GM12878 (cell line): ENCODE measurements around the gene LIPM. TPM values are rescaled to one million over a fixed set of nuclear protein-coding genes. Genes with fewer than 3 reads are reported as not detected.
A peak's percentile ranks its signal among the peaks of the same experiment; 100 is the strongest.

Experiments used
- ATAC-seq: fragments of 200-7000 bp; cut with Tn5 transposase; 3 replicates; pipeline ENCODE4 v1.9.1; 2020; ENCODE audit warnings: mild to moderate bottlenecking, moderate library complexity
- BruUV-seq: library from RNA; stranded (reverse); fragments of 400-500 nt; replicated peaks from 2 replicates; lab custom pipeline; 2021; lab: Mats Ljungman, UMichigan
- CTCF ChIA-PET: fragments of 300-600 bp; sonication (Branson Sonifier 250); formaldehyde crosslinking; extraction: SDS; loops from one replicate; lab custom pipeline; 2021; ENCODE audit warnings: inconsistent platforms; lab: Yijun Ruan, JAX
- POLR2A ChIA-PET: fragments of 350-600 bp; formaldehyde crosslinking; extraction: SDS; loops from one replicate; lab custom pipeline; 2021; ENCODE audit warnings: inconsistent platforms; lab: Charles Lee
- RAD21 ChIA-PET: fragments of 300-600 bp; sonication (Branson Sonifier 250); formaldehyde crosslinking; loops from one replicate; lab custom pipeline; 2023; ENCODE audit warnings: antibody characterized with exemption; ENCODE audit not compliant: unreplicated experiment; lab: Charles Lee
- SMC1A ChIA-PET: fragments of 300-600 bp; sonication (Branson Sonifier 250); formaldehyde crosslinking; loops from one replicate; lab custom pipeline; 2023; ENCODE audit not compliant: unreplicated experiment, uncharacterized antibody; lab: Charles Lee
- DNase-seq: peaks from one replicate; pipeline ENCODE4 v3.0.0-alpha.2; 2011; ENCODE audit warnings: low read depth, low spot score
- FAIRE-seq: peaks from 3 replicates; lab custom pipeline; 2011; peaks lifted over from hg19 to GRCh38; lab: Jason Lieb, UNC
- H2AFZ ChIP-seq: 2 replicates; pipeline ENCODE4 v1.6.0; 2011; ENCODE audit warnings: low read depth, low read length, control low read depth; ENCODE audit not compliant: control insufficient read depth
- H3K27ac ChIP-seq: 2 replicates; pipeline ENCODE4 v1.5.1; 2011; ENCODE audit warnings: control low read depth; ENCODE audit not compliant: control insufficient read depth, insufficient read depth
- H3K27me3 ChIP-seq, 2 experiments: replicated peaks in 1 of 2; 2 replicates each; pipeline versions ENCODE4 v1.6.0 to v1.6.1; 2011; ENCODE audit warnings: low read length in 1 of 2; ENCODE audit not compliant: control insufficient read depth in 2 of 2, insufficient read depth in 2 of 2
- H3K36me3 ChIP-seq, 2 experiments: 2 replicates each; pipeline ENCODE4 v1.5.1; 2011; ENCODE audit warnings: low read length in 1 of 2; ENCODE audit not compliant: control insufficient read depth in 2 of 2, insufficient read depth in 2 of 2
- H3K4me1 ChIP-seq: 2 replicates; pipeline ENCODE4 v1.6.1; 2011; ENCODE audit warnings: mild to moderate bottlenecking, low read length, moderate library complexity, mixed read lengths; ENCODE audit not compliant: control insufficient read depth, insufficient read depth
- H3K4me2 ChIP-seq: 2 replicates; pipeline ENCODE4 v1.6.0; 2011; ENCODE audit warnings: control low read depth; ENCODE audit not compliant: control insufficient read depth, insufficient read depth
- H3K4me3 ChIP-seq: fragments of 200-600 bp; sonication (generic); 2 replicates; pipeline ENCODE4 v1.5.1; 2016
- H3K79me2 ChIP-seq: 2 replicates; pipeline ENCODE4 v1.6.0; 2011; ENCODE audit warnings: low read length; ENCODE audit not compliant: control insufficient read depth, insufficient read depth
- H3K9ac ChIP-seq: 2 replicates; pipeline ENCODE4 v1.8.0; 2011; ENCODE audit warnings: low read length, control low read depth, mixed read lengths; ENCODE audit not compliant: control insufficient read depth, insufficient read depth
- H3K9me3 ChIP-seq: replicated peaks from 3 replicates; pipeline ENCODE4 v1.5.1; 2011; ENCODE audit warnings: mild to moderate bottlenecking, low read length; ENCODE audit not compliant: control insufficient read depth, insufficient read depth
- H4K20me1 ChIP-seq: 2 replicates; pipeline ENCODE4 v1.6.0; 2011; ENCODE audit not compliant: control insufficient read depth, insufficient read depth
- BHLHE40 ChIP-seq, 2 experiments: fragments of 450-650 bp in 1 of 2; IDR thresholded peaks; 2 replicates each; pipeline ENCODE4 v1.6.1; 2011 to 2017; ENCODE audit warnings: low read depth in 2 of 2, borderline replicate concordance in 1 of 2, improper control_type of control experiment in 1 of 2, low read length in 1 of 2, mild to moderate bottlenecking in 1 of 2
- EED ChIP-seq: sonication (generic); IDR thresholded peaks from 2 replicates; pipeline ENCODE4 v1.6.1; 2016; ENCODE audit warnings: antibody characterized with exemption, low read depth
- FOS ChIP-seq: IDR thresholded peaks from 3 replicates; pipeline ENCODE4 v1.6.1; 2011; ENCODE audit warnings: borderline replicate concordance; ENCODE audit not compliant: insufficient read length; ENCODE audit errors: extremely low read depth
- ZNF384 ChIP-seq: IDR thresholded peaks from 2 replicates; pipeline ENCODE4 v1.6.1; 2012; ENCODE audit warnings: low read depth, mild to moderate bottlenecking, low read length, improper control_type of control experiment, borderline replicate concordance
- WGBS: methylation state at CpG from one replicate; pipeline ENCODE4 v1.1.6; 2016; ENCODE audit warnings: low lambda C conversion rate; ENCODE audit not compliant: insufficient replicate concordance, insufficient coverage; ENCODE audit errors: missing lambda C conversion rate; 5-methylcytosine and 5-hydroxymethylcytosine counted together
- in situ Hi-C: fragments of 300-500 bp; cut with MboI; formaldehyde crosslinking; loops from 9 replicates; pipeline ENCODE4 v1.14.3; 2018; ENCODE audit warnings: mixed read lengths
- intact Hi-C: fragments of 100-400 bp; cut with micrococcal nuclease; formaldehyde crosslinking; loops from one replicate; pipeline ENCODE4 v1.14.2; 2022; ENCODE audit not compliant: unreplicated experiment
- polyA plus RNA-seq, 11 experiments: library from polyadenylated mRNA; depleted of rRNA in 4 of 11; unstranded in 6 of 11; stranded (reverse) in 5 of 11; fragments of >200 nt; fragmentation: Nextera tagmentation in 4 of 11; fragmentation: Illumina TruSeq in 1 of 11; extraction: Ambion mirVana in 4 of 11; extraction: Trizol in 1 of 11; gene quantifications; 1 replicate in 1 of 11; 2 replicates in 10 of 11; pipeline versions ENCODE4 v1.2.1 to v1.2.3, GENCODE V29; 2011 to 2016; ENCODE audit warnings: inconsistent platforms in 2 of 11, missing spikeins in 2 of 11, low read depth in 1 of 11
- total RNA-seq, 4 experiments: library from RNA; depleted of rRNA in 3 of 4; stranded (reverse); fragments of >200 nt in 3 of 4; fragmentation: Illumina TruSeq in 1 of 4; extraction: Trizol in 1 of 4; gene quantifications; 2 replicates each; pipeline versions ENCODE4 v1.2.1 to v1.2.3, GENCODE V29; 2013 to 2021
- TF ChIP-seq, protein P1 (sequence below): fragments of 450-650 bp; IDR thresholded peaks from 2 replicates; pipeline ENCODE4 v1.6.1; 2016; ENCODE audit warnings: mild to moderate bottlenecking

The LIPM gene
- total and polyA plus RNA-seq, 10 of the 15 experiments (the other 5 are each of a cell fraction or from before 2014, with no cell fraction given): not detected

DNA sequence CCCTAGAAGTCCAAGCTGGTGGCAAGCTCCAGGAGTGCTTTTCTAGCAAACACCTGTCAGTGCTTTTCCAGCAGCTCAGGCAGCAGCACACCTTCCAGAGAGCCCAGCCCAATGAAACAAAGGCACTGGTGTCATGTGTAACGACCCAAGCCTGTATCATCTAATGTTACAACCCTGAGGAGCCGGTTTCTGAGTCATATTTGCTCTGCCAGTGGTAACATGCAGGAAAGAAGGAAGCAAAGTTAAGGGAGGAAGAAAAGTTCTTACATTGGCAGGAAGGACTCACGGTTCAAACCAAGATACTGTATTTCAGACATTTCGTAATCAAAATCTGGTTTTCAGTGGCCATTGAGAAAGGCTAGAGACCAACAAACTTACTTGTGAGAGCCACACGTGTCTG, 49.2 kb downstream of the LIPM start, which contains the start of gene ANKRD22:
Gene ANKRD22, minus strand, starts transcription at position 139 of the 400 bp plus-strand sequence. CDS start 237 bp downstream, outside the sequence.
- RAD21 ChIA-PET: interaction anchor here (0.7 to 1.6 kb wide), 3 partner anchors 15 to 79 kb away, joined by 3 to 6 read pairs (median 4); no protein-coding TSS in a partner anchor
- Histone ChIP-seq H3K4me3 (no peak within 1 kb of the TSS; the same call in 1 of the 2 replicates), H3K27me3 (no peaks in the 10 kb centered on the region), H4K20me1 (no peaks in the 10 kb centered on the region), H2AFZ (peak within 1 kb of the TSS; percentile 71), H3K27ac (no peak within 1 kb of the TSS), H3K4me1 (peaks cover 4% of the 10 kb centered on the region; the same call in 1 of the 2 replicates), H3K36me3 (no peaks in the 10 kb centered on the region), H3K9ac (no peak within 1 kb of the TSS), H3K79me2 (no peaks in the 10 kb centered on the region), H3K9me3 (no peaks in the 10 kb centered on the region), H3K4me2 (peak within 1 kb of the TSS; percentile 23)
- 48% methylated on average over 5 of the region's 5 CpGs for WGBS
- in situ Hi-C loops (no loop called here), intact Hi-C loops (no loop called here)
- CTCF ChIA-PET: interaction anchor here (1.7 to 3.6 kb wide), 2 partner anchors 17 to 81 kb away, joined by 9 to 30 read pairs; no protein-coding TSS in a partner anchor
- FAIRE-seq: no peak
- TF ChIP-seq EED (peak; percentile 40; the same call in 1 of the 2 replicates), BHLHE40 (IDR thresholded peaks at IDR 0.05; ENCODE audit: borderline replicate concordance in 1 of 2, low read depth in 2 of 2, low read length in 1 of 2) (no peak), ZNF384 (no peak), FOS (no peak)
- TF ChIP-seq, protein P1, sequence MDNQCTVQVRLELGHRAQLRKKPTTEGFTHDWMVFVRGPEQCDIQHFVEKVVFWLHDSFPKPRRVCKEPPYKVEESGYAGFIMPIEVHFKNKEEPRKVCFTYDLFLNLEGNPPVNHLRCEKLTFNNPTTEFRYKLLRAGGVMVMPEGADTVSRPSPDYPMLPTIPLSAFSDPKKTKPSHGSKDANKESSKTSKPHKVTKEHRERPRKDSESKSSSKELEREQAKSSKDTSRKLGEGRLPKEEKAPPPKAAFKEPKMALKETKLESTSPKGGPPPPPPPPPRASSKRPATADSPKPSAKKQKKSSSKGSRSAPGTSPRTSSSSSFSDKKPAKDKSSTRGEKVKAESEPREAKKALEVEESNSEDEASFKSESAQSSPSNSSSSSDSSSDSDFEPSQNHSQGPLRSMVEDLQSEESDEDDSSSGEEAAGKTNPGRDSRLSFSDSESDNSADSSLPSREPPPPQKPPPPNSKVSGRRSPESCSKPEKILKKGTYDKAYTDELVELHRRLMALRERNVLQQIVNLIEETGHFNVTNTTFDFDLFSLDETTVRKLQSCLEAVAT: no peak
- SMC1A ChIA-PET: interaction anchor here (1.0 to 3.8 kb wide), 4 partner anchors 11 to 28 kb away, joined by 3 to 24 read pairs (median 5); no protein-coding TSS in a partner anchor
- DNase-seq: no peak
- peak; percentile 39; the same call in 1 of the 3 replicates for ATAC-seq
- POLR2A ChIA-PET: no interaction called here
- BruUV-seq: no TSS peak
